ENCODE data around the gene KLK4. TPM values are rescaled to one million over a fixed set of nuclear protein-coding genes. Genes with fewer than 3 reads are reported as not detected.

The KLK4 gene
- total RNA-seq, 1 experiment from 2014 or later: 0.84 TPM

DNA sequence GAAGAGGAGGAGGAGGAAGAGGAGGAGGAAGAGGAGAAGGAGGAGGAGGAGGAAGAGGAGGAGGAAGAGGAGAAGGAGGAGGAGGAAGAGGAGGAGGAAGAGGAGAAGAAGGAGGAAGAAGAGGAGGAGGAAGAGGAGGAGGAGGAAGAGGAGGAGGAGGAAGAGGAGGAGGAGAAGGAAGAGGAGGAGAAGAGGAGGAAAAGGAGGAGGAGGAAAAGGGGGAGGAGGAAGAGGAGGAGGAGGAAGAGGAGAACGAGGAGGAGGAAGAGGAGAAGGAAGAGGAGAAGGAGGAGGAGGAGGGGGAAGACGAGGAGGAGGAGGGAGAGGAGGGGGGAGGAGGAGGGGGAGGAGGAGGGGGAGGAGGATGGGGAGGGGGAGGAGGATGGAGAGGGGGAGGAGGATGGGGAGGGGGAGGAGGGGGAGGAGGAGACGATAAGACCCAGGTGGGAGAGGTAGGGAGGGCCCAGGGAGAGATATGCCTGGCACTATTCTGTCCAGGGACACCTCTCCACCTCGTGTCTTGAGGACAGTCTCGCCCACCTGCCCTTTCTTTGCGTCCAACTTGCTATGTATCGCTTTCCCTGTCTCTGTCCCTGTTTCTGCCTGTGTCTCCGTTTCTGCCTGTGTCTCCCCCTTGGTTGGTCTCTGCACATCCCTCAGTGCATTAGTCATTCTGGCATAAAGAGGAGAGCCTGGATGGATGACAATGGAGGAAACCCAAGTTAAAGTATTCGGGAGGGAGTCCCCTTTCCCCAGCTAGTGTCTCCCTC is 48.7 kb upstream of the KLK4 start (continued):
- TF ChIP-seq FOSL1 (IDR thresholded peaks at IDR 0.05; ENCODE audit: low read depth): no peak
- no peak for TF ChIP-seq RAD21 (IDR thresholded peaks at IDR 0.05; ENCODE audit: low read depth)

DNA sequence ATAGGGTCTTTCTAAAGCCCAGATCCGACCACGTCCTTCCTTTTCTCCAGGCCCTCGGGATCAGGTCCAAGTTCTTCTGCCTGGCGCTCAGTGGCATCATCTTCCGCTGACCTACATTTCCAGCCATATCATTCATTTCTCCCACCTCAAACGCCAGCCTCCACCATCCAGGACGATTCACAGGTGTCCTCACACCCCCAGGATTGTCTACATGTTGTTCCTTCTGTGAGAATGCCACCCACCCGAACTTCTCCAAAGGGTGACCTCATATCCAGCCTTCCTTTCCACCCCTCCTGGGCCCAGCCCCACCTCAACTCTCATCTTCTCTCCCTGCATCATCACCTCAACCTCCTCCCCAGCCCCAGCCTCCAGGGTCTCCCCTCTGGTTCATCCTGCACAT is 46.4 kb upstream of the KLK4 start:
- ATAC-seq: no peak
- H2AFZ ChIP-seq (ENCODE audit: low read depth, low read length, poor library complexity, severe bottlenecking): no peak overlapping the region

More for the DNA sequence above, 46.4 kb upstream of the KLK4 start:
- TF ChIP-seq ZNF274 (IDR thresholded peaks at IDR 0.05; ENCODE audit: low read depth, low read length) (no peak), YY1 (IDR thresholded peaks at IDR 0.05; ENCODE audit: extremely low read depth, insufficient replicate concordance, low read depth, low read length) (no peak), ZFX (IDR thresholded peaks at IDR 0.05) (no peak), CEBPB (IDR thresholded peaks at IDR 0.05; ENCODE audit: low read depth) (no peak)
- TF ChIP-seq, protein P1, sequence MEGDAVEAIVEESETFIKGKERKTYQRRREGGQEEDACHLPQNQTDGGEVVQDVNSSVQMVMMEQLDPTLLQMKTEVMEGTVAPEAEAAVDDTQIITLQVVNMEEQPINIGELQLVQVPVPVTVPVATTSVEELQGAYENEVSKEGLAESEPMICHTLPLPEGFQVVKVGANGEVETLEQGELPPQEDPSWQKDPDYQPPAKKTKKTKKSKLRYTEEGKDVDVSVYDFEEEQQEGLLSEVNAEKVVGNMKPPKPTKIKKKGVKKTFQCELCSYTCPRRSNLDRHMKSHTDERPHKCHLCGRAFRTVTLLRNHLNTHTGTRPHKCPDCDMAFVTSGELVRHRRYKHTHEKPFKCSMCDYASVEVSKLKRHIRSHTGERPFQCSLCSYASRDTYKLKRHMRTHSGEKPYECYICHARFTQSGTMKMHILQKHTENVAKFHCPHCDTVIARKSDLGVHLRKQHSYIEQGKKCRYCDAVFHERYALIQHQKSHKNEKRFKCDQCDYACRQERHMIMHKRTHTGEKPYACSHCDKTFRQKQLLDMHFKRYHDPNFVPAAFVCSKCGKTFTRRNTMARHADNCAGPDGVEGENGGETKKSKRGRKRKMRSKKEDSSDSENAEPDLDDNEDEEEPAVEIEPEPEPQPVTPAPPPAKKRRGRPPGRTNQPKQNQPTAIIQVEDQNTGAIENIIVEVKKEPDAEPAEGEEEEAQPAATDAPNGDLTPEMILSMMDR (IDR thresholded peaks at IDR 0.05 in 2 of 3, conservative IDR thresholded peaks at IDR 0.05 in 1 of 3; ENCODE audit: borderline replicate concordance in 1 of 3, insufficient read depth in 1 of 3, low read depth in 2 of 3, low read length in 2 of 3): no peak
- DNase-seq (ENCODE audit: low read depth, low spot score): no peak
- Histone ChIP-seq H3K9me2 (ENCODE audit: insufficient read depth) (no peaks in the 10 kb centered on the region), H3K36me3 (ENCODE audit: control insufficient read depth in 1 of 2, insufficient read depth in 2 of 2, low read length in 2 of 2) (no peaks in the 10 kb centered on the region), H3K9me3 (ENCODE audit: control insufficient read depth in 1 of 2, insufficient read depth in 1 of 2, low read depth in 1 of 2, low read length in 2 of 2) (no peaks in the 10 kb centered on the region), H3K79me2 (ENCODE audit: insufficient read depth, low read length) (no peaks in the 10 kb centered on the region), H3K4me3 (replicated peaks in 1 of 2; ENCODE audit: low read depth in 1 of 2, low read length in 2 of 2) (no peak overlapping the region), H3K4me1 (ENCODE audit: control insufficient read depth in 1 of 2, insufficient read depth in 2 of 2, low read length in 2 of 2) (peaks cover 3 to 12% of the 10 kb centered on the region in 2 experiments; a peak in 2 of 4 replicates), H3K27ac (ENCODE audit: low read depth, low read length) (no peak overlapping the region), H4K20me1 (ENCODE audit: insufficient read depth) (no peaks in the 10 kb centered on the region), H3K4me2 (ENCODE audit: low read length) (no peak overlapping the region), H3K27me3 (ENCODE audit: insufficient read depth, low read length) (no peaks in the 10 kb centered on the region), H3K9ac (ENCODE audit: low read length) (no peak overlapping the region)
- ChIA-PET CTCF (no interaction called here), POLR2A (no interaction called here), RAD21 (ENCODE audit: low non-redundant PET in 1 of 2, low total read pairs in 2 of 2, uncharacterized antibody in 2 of 2, unreplicated experiment in 2 of 2) (no interaction called here)
- no TSS peak for BruUV-seq (replicated peaks)
- intact Hi-C loops (cut with micrococcal nuclease): no loop called here
